Spleen (tissue), 7 donors: ENCODE data around the gene ADGB.

Source experiments
- POLR2A ChIP-seq, 3 donors: fragments of 450-650 bp; IDR thresholded peaks; one replicate each; pipeline ENCODE4 v1.5.1; 2017; ENCODE audit warnings: antibody characterized with exemption in 3 of 3, mild to moderate bottlenecking in 1 of 3
- TF ChIP-seq, protein P1 (sequence below), 11 experiments: fragments of 200-600 bp in 7 of 11; fragments of 450-650 bp in 4 of 11; sonication (generic) in 4 of 11; IDR thresholded peaks in 8 of 11; conservative IDR thresholded peaks in 3 of 11; 1 replicate in 7 of 11; 2 replicates in 4 of 11; pipeline versions ENCODE4 v1.4.0 to v1.8.0; 2016 to 2021; ENCODE audit warnings: antibody characterized with exemption in 11 of 11, inconsistent platforms in 4 of 11, mild to moderate bottlenecking in 1 of 11
- donor health status: DM: no; HTN: no; CAD: no; lungs with moderate emphysema.
- donor health status: DM: no; HTN: no; CAD: no.
- donor health status: DM: no; HTN: no; CAD: no.

DNA sequence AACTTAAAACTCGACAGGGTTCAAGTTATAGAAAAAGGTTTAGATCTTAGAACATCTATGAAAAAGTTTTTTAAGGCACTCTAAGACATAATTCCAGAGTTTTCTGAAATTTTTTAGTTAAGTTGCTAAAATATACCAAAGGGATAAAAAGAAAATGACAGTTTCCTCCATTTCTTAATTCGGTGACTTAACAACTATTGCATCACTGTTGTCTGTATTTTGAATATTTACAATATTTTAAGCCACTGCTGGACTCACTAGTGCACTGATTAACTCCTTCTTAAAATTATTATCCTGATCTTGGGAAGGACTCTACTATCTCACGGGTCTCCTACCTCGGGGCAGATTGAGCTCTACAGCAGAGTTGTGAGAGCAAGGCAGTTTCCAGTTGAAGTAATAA, 91.0 kb downstream of the ADGB start:
- no peak for TF ChIP-seq POLR2A (IDR thresholded peaks at IDR 0.05)
- TF ChIP-seq, protein P1, sequence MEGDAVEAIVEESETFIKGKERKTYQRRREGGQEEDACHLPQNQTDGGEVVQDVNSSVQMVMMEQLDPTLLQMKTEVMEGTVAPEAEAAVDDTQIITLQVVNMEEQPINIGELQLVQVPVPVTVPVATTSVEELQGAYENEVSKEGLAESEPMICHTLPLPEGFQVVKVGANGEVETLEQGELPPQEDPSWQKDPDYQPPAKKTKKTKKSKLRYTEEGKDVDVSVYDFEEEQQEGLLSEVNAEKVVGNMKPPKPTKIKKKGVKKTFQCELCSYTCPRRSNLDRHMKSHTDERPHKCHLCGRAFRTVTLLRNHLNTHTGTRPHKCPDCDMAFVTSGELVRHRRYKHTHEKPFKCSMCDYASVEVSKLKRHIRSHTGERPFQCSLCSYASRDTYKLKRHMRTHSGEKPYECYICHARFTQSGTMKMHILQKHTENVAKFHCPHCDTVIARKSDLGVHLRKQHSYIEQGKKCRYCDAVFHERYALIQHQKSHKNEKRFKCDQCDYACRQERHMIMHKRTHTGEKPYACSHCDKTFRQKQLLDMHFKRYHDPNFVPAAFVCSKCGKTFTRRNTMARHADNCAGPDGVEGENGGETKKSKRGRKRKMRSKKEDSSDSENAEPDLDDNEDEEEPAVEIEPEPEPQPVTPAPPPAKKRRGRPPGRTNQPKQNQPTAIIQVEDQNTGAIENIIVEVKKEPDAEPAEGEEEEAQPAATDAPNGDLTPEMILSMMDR (IDR thresholded peaks at IDR 0.05 in 8 of 11, conservative IDR thresholded peaks at IDR 0.05 in 3 of 11), result no peak
